Fibroblast of lung (primary cell): ENCODE data around the gene NXNL2. TPM values are rescaled to one million over a fixed set of nuclear protein-coding genes. Genes with fewer than 3 reads are reported as not detected.

ENCODE experiments used
- DNase-seq, 2 donors: peaks; one replicate each; pipeline versions ENCODE4 v3.0.0 to v3.0.0-alpha.2; 2010; ENCODE audit warnings: low read depth in 2 of 2
- H2AFZ ChIP-seq: 2 replicates; pipeline ENCODE4 v1.5.1; 2012; ENCODE audit warnings: low read length, control low read depth, inconsistent platforms
- H3K27ac ChIP-seq: 2 replicates; pipeline ENCODE4 v1.5.1; 2011; ENCODE audit warnings: low read length, control low read depth; ENCODE audit not compliant: insufficient read depth
- H3K27me3 ChIP-seq: 2 replicates; pipeline ENCODE4 v1.5.1; 2011; ENCODE audit warnings: mild to moderate bottlenecking, low read length; ENCODE audit not compliant: control insufficient read depth, insufficient read depth
- H3K36me3 ChIP-seq: 2 replicates; pipeline ENCODE4 v1.5.1; 2011; ENCODE audit warnings: low read length; ENCODE audit not compliant: control insufficient read depth, insufficient read depth
- H3K4me1 ChIP-seq: 2 replicates; pipeline ENCODE4 v1.5.1; 2011; ENCODE audit warnings: low read length; ENCODE audit not compliant: control insufficient read depth, insufficient read depth; ENCODE audit errors: extremely low read depth
- H3K4me2 ChIP-seq: 2 replicates; pipeline ENCODE4 v1.5.1; 2011; ENCODE audit warnings: low read length, control low read depth; ENCODE audit not compliant: insufficient read depth; ENCODE audit errors: extremely low read depth
- H3K4me3 ChIP-seq, 4 experiments: fragments of 200-600 bp in 1 of 4; sonication (generic) in 1 of 4; replicated peaks in 1 of 4; 2 replicates each; pipeline ENCODE4 v1.5.1; 2011 to 2016; ENCODE audit warnings: low read length in 4 of 4, low read depth in 3 of 4, mild to moderate bottlenecking in 3 of 4, control low read depth in 2 of 4, inconsistent platforms in 1 of 4, mixed read lengths in 1 of 4; ENCODE audit not compliant: insufficient read depth in 1 of 4; ENCODE audit errors: control extremely low read depth in 1 of 4
- H3K79me2 ChIP-seq: 2 replicates; pipeline ENCODE4 v1.5.1; 2012; ENCODE audit warnings: mild to moderate bottlenecking, low read length, inconsistent platforms; ENCODE audit not compliant: control insufficient read depth, insufficient read depth
- H3K9ac ChIP-seq: 2 replicates; pipeline ENCODE4 v1.5.1; 2011; ENCODE audit warnings: mild to moderate bottlenecking, low read length, control low read depth; ENCODE audit not compliant: insufficient read depth
- H3K9me3 ChIP-seq: 2 replicates; pipeline ENCODE4 v1.5.1; 2012; ENCODE audit warnings: low read depth, low read length; ENCODE audit not compliant: control insufficient read depth, insufficient read depth
- H4K20me1 ChIP-seq: 2 replicates; pipeline ENCODE4 v1.5.1; 2011; ENCODE audit warnings: low read length; ENCODE audit not compliant: control insufficient read depth, insufficient read depth; ENCODE audit errors: extremely low read depth
- CTCF ChIP-seq, 2 donors: IDR thresholded peaks in 1 of 2; conservative IDR thresholded peaks in 1 of 2; 1 replicate in 1 of 2; 2 replicates in 1 of 2; pipeline ENCODE4 v1.5.1; 2011 to 2012; ENCODE audit warnings: low read length in 2 of 2, control low read depth in 1 of 2, inconsistent platforms in 1 of 2, low read depth in 1 of 2, mild to moderate bottlenecking in 1 of 2
- EZH2 ChIP-seq: IDR thresholded peaks from 2 replicates; pipeline ENCODE4 v1.5.1; 2012; ENCODE audit warnings: low read length, control low read depth, mild to moderate bottlenecking; ENCODE audit errors: missing control alignments
- polyA plus RNA-seq, 2 donors: library from polyadenylated mRNA; depleted of rRNA in 1 of 2; stranded (reverse) in 1 of 2; unstranded in 1 of 2; fragments of >200 nt; gene quantifications; 2 replicates each; pipeline ENCODE4 v1.2.1, GENCODE V29; 2011 to 2012; ENCODE audit warnings: missing spikeins in 1 of 2
- total RNA-seq: library from RNA; depleted of rRNA; stranded (reverse); fragments of >200 nt; gene quantifications from 2 replicates; pipeline ENCODE4 v1.2.1, GENCODE V29; 2014

NXNL2 gene
- total and polyA plus RNA-seq, 2 donors (not counting 1 experiment from before 2014, with no cell fraction given): 0.50 to 1.3 TPM

DNA sequence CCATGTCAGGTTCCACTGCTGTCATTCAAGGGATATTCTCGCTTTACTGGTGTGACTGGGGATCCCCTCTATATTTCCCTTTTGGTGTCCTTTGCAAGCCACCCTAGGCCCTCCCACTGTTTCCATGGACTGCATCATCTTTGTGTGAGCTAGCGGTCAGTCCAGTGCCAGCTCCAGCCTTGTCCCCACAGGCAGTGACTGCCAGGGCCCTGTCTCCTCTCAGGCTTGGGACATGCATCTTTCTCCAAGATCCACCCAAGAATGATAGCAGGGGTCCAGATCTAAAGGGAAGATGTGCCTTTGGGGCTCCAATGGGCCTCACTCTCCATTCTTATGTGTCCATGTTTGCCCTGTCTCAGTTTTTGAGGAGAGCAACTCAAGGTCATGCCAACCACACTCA lies 37.8 kb upstream of the NXNL2 start:
- Histone ChIP-seq H3K79me2 (no peaks in the 10 kb centered on the region), H2AFZ (no peak overlapping the region), H3K27ac (no peak overlapping the region), H3K36me3 (no peaks in the 10 kb centered on the region), H3K9me3 (no peaks in the 10 kb centered on the region), H3K9ac (no peak overlapping the region), H3K27me3 (no peaks in the 10 kb centered on the region), H3K4me1 (no peaks in the 10 kb centered on the region), H4K20me1 (no peaks in the 10 kb centered on the region), H3K4me2 (no peak overlapping the region), H3K4me3 (no peak overlapping the region)
- TF ChIP-seq CTCF (conservative IDR thresholded peaks at IDR 0.05 in 1 of 2, IDR thresholded peaks at IDR 0.05 in 1 of 2; ENCODE audit: low read depth in 1 of 2, low read length in 2 of 2): no peak
- no peak for DNase-seq

- no peak for TF ChIP-seq EZH2
- TF ChIP-seq CTCF (conservative IDR thresholded peaks at IDR 0.05 in 1 of 2, IDR thresholded peaks at IDR 0.05 in 1 of 2; ENCODE audit: low read depth in 1 of 2, low read length in 2 of 2): no peak
- H3K4me1 ChIP-seq: no peaks in the 10 kb centered on the region
- no peak overlapping the region for H3K4me3 ChIP-seq
- H3K79me2 ChIP-seq: no peaks in the 10 kb centered on the region
- no peaks in the 10 kb centered on the region for H3K27me3 ChIP-seq
- H3K27ac ChIP-seq: no peak overlapping the region
- no peak overlapping the region for H2AFZ ChIP-seq
- no peaks in the 10 kb centered on the region for H4K20me1 ChIP-seq
- H3K36me3 ChIP-seq: no peaks in the 10 kb centered on the region
- H3K4me2 ChIP-seq: no peak overlapping the region
- no peak for DNase-seq
- no peaks in the 10 kb centered on the region for H3K9me3 ChIP-seq
- no peak overlapping the region for H3K9ac ChIP-seq
Measured at GRCh38 chr9:88498880-88499279, 36.1 kb upstream of the NXNL2 start.

GRCh38 chr9:88501086-88501485 lies 33.9 kb upstream of the NXNL2 start:
- Histone ChIP-seq H3K9ac (no peak overlapping the region), H2AFZ (no peak overlapping the region), H3K27me3 (no peaks in the 10 kb centered on the region), H3K27ac (no peak overlapping the region), H3K4me3 (no peak overlapping the region), H4K20me1 (no peaks in the 10 kb centered on the region), H3K79me2 (no peaks in the 10 kb centered on the region), H3K4me1 (no peaks in the 10 kb centered on the region), H3K4me2 (no peak overlapping the region), H3K36me3 (no peaks in the 10 kb centered on the region), H3K9me3 (no peaks in the 10 kb centered on the region)
- TF ChIP-seq EZH2: no peak
- TF ChIP-seq CTCF (conservative IDR thresholded peaks at IDR 0.05 in 1 of 2, IDR thresholded peaks at IDR 0.05 in 1 of 2; ENCODE audit: low read depth in 1 of 2, low read length in 2 of 2): no peak
- no peak for DNase-seq
